GM12873 (cell line): Measurements from ENCODE around the gene MLLT6.
A peak's percentile ranks its signal among the peaks of the same experiment; 100 is the strongest.

Source experiments
- CTCF ChIP-seq: IDR thresholded peaks from 2 replicates; pipeline ENCODE4 v1.5.1; 2012; ENCODE audit warnings: low read depth, mild to moderate bottlenecking, moderate library complexity, low read length, control low read depth; ENCODE audit not compliant: insufficient read depth; ENCODE audit errors: missing control alignments

Gene MLLT6

DNA sequence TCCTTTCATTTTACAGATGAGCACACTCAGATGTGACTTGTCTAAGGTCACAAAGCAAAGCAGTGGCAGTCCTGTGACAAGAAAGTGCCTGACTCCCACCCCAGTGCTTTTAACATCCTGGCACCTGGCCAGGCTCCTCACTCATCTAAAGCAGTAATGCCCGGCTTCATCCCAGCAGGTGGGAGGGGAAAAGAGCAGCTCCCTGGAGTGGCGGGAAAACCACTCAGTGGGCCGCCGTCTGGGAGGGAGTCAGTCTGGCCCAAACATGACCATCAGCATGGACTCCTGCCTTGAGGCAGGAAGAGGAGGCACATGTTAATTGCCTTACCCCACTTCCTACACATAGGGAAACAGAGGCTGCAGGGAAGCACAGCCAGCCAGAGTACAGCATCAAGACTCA, 40.5 kb downstream of the MLLT6 start:
- no peak for TF ChIP-seq CTCF

DNA sequence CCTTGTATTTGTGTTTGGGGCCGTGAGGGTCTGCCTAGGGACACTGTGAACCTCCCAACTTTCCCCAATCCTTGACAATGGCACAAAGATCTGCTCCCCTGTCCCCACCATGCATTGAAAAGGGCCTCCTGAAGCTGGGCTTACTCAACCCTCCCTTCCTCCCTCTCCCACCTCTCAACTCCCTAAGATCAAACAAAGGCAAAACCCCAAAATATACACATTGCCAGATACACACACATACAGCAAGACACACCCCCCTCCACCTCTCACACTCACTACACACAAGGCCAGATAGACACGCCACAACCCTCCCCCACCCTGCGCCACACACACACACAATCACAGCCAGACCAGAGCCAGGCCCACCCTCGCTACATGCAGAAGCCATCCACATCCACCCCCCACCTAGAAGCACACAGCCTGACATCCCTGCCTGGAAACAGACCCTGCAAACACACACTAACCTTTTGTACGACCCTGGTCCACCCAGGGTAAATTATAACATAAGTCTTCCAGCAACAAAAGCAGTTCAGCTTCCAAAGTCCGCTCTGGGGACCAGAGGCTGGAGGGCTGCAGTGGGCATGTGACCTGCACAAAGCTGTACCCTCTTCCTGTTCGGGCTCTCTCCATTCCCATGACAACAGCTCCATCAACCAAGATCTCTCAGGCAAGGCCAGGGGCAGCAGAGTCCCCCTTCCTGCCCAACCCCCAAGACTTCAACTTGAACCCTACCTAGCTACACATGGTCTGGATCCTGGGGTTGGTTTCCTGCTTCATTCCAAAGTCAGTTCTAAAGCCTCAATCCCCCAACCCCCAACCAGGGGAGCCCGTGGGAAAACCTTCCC, 41.2 kb downstream of the MLLT6 start:
- TF ChIP-seq CTCF, result no peak

DNA sequence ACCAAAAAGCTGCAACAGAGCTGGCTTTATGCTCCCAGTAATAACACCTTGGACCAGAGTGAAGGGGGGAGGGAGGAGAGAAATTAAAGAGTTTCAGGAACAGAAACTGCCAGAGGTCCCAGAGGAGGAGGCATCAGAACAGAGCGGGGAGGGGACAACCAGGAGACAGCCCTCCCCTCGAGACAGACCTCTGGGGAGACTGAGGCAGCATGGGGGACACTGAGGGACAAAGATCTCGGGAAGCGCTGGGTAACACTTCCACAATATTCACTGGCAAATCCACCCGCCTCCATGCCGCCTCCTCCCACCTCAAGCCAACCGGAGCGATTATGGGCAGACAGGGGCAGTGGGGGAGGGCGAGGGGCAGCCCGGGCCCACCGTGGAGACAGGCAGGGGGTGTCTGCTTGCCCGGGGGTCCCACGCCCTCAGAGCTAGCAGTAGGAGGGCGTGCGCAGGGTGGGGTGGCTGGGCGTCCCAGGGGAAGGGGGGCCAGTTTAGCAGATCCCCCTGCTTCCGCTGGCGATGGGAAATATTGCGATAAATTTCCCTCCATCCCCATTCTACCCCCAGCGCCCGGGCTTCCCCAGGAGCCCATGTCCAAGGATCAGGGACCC, 41.9 kb downstream of the MLLT6 start:
- TF ChIP-seq CTCF, result no peak

- TF ChIP-seq CTCF, result peak; percentile 23
Measured at GRCh38 chr17:38747463-38748148, 42.5 kb downstream of the MLLT6 start.

DNA sequence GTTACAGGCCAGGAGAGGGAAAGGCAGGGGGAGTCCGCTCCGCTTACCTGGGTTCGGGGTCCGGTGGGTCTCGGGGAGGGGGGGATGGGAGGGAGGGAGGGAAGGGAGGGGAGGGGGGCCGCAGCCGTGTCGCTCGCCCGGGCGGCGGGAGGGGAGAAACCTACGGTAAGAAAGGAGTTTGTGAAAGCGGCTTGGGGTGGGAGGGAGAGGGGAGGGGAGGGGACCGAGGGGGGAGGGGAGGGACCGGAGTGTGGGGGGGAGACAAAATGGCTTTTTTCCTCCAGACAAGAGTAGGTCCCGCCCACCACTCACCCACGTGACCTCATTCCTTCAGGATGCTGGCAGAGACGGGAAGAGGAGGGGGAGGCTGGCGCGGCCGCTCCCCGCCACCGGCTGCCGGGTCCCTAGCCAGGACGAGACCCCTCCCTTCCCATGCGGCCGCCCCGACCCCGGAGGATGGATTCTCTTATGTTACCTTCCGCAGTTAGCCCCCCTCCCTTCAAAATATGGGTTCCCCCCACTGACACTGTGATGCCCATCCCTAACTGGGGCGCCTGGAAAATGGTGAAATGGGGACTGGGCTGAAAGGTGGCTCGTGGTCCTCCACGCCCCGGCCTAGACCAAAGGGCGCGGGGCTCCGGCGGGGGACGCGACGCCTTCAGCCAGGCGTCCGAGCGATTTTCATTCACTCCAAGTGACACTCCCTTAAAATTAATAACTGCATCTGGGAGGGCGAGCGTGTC, 43.2 kb downstream of the MLLT6 start, which contains the start of gene PCGF2:
TSS of gene PCGF2 (minus strand) at position 188 of the 743 bp plus-strand sequence. CDS start 7,934 bp downstream, outside the sequence.
- TF ChIP-seq CTCF, result no peak

- no peak for TF ChIP-seq CTCF
Measured at GRCh38 chr17:38748892-38749222, 43.8 kb downstream of the MLLT6 start.
